ENCODE measurements around the gene DNAJC10. TPM values are rescaled to one million over a fixed set of nuclear protein-coding genes. Genes with fewer than 3 reads are reported as not detected.

The DNAJC10 gene
- total and polyA plus RNA-seq, 2 donors (not counting 3 experiments of a cell fraction or from before 2014, with no cell fraction given), result 45.1 to 201 TPM

DNA sequence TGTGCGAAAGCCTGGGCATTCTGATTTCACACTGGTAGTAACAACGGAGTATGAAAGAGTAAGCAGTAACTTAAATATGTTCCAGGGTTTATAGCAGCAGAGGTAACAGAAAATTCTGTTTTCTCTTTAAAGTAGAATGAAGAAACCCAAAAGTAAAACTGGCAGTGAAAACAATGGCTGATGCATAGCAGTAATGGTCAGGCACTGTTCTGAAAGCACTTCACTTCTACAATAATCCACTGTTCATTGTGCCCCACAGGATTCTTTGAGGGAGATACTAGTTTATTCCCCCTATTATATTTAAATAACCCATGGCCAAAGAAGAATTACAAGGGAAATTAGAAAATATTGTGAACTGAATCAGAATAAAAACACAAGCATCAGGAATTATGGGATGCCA is 9.3 kb upstream of the DNAJC10 start:
- no peaks in the 10 kb centered on the region for H3K36me3 ChIP-seq (ENCODE audit: control insufficient read depth in 2 of 2, extremely low read depth in 1 of 2, insufficient read depth in 2 of 2, low read length in 2 of 2)
- FAIRE-seq (no peak), DNase-seq (ENCODE audit: low read depth, low spot score) (no peak)
- no peaks in the 10 kb centered on the region for H3K9me1 ChIP-seq (replicated peaks; ENCODE audit: control insufficient read depth, extremely low read depth, insufficient read depth, low read length)
- H4K20me1 ChIP-seq (replicated peaks; ENCODE audit: control insufficient read depth, extremely low read depth, insufficient read depth, low read length), result no peaks in the 10 kb centered on the region
- H2AFZ ChIP-seq (ENCODE audit: low read depth, low read length), result no peak overlapping the region
- no peak overlapping the region for H3K4me2 ChIP-seq (ENCODE audit: insufficient read depth, low read length)
- no peaks in the 10 kb centered on the region for H3K27me3 ChIP-seq (ENCODE audit: control insufficient read depth in 2 of 2, insufficient read depth in 2 of 2, low read length in 2 of 2)
- no peak for TF ChIP-seq EZH2 (IDR thresholded peaks at IDR 0.05; ENCODE audit: borderline replicate concordance, low read depth, low read length, severe bottlenecking)
- no peak overlapping the region for H3K9ac ChIP-seq (replicated peaks; ENCODE audit: extremely low read depth, insufficient read depth, low read length)
- POLR2A ChIA-PET, result no interaction called here
- H3K4me1 ChIP-seq (ENCODE audit: control insufficient read depth, extremely low read depth, insufficient read depth, low read length), result no peaks in the 10 kb centered on the region
- intact Hi-C loops (cut with micrococcal nuclease), result no loop called here
- H3K9me3 ChIP-seq (replicated peaks; ENCODE audit: control insufficient read depth, insufficient read depth, low read length), result no peaks in the 10 kb centered on the region
- no peak overlapping the region for H3K4me3 ChIP-seq (replicated peaks in 1 of 3; ENCODE audit: insufficient read depth in 1 of 3, low read depth in 1 of 3, low read length in 3 of 3)
- no TSS peak for BruUV-seq (replicated peaks)
- dilution Hi-C loops (cut with MboI; ENCODE audit: extremely low pct_ligation_motif_present, low sequenced_read_pairs), result no loop called here
- CTCF ChIA-PET, result no interaction called here
- H3K79me2 ChIP-seq (ENCODE audit: control insufficient read depth, insufficient read depth, low read length), result no peaks in the 10 kb centered on the region
- H3K27ac ChIP-seq (ENCODE audit: insufficient read depth, low read depth, low read length), result no peak overlapping the region

DNA sequence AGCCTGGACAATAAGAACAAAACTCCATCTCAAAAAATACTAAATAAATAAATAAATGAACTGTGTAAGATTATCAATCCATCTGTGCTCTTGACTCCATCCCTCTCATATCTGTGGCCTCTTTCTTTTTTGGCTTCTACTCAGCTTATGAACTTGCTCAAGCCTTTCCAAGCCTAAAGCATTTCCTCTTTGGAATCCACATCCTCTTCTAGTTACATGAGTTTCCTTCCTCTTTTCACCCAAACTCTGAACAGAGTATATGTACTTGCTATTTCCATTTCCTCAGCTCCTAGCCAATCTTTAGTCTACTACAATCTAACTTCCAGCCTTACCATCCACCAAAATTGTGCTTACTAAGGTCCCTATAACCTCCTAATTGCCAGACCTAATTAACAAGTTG is 2.5 kb upstream of the DNAJC10 start:
- H3K27ac ChIP-seq (ENCODE audit: insufficient read depth, low read depth, low read length), result no peak overlapping the region
- DNase-seq (ENCODE audit: low read depth, low spot score), result peak; percentile 24
- no peak overlapping the region for H3K4me3 ChIP-seq (replicated peaks in 1 of 3; ENCODE audit: insufficient read depth in 1 of 3, low read depth in 1 of 3, low read length in 3 of 3)
- FAIRE-seq, result peak; percentile 72
- H3K27me3 ChIP-seq (ENCODE audit: control insufficient read depth in 2 of 2, insufficient read depth in 2 of 2, low read length in 2 of 2), result no peaks in the 10 kb centered on the region
- no peaks in the 10 kb centered on the region for H3K9me1 ChIP-seq (replicated peaks; ENCODE audit: control insufficient read depth, extremely low read depth, insufficient read depth, low read length)
- peaks cover 19% of the 10 kb centered on the region for H3K79me2 ChIP-seq (ENCODE audit: control insufficient read depth, insufficient read depth, low read length)
- intact Hi-C loops (cut with micrococcal nuclease) (no loop called here), dilution Hi-C loops (cut with MboI; ENCODE audit: extremely low pct_ligation_motif_present, low sequenced_read_pairs) (no loop called here)
- BruUV-seq (replicated peaks), result no TSS peak
- ChIA-PET POLR2A (no interaction called here), CTCF (interaction anchor here (1.1 to 2.1 kb wide), 3 partner anchors 10 to 47 kb away, joined by 3 to 9 read pairs (median 8); no protein-coding TSS in a partner anchor)
- peaks cover 32% of the 10 kb centered on the region for H3K4me1 ChIP-seq (ENCODE audit: control insufficient read depth, extremely low read depth, insufficient read depth, low read length)
- H2AFZ ChIP-seq (ENCODE audit: low read depth, low read length), result peak overlapping the region; percentile 81
- TF ChIP-seq, protein P1, sequence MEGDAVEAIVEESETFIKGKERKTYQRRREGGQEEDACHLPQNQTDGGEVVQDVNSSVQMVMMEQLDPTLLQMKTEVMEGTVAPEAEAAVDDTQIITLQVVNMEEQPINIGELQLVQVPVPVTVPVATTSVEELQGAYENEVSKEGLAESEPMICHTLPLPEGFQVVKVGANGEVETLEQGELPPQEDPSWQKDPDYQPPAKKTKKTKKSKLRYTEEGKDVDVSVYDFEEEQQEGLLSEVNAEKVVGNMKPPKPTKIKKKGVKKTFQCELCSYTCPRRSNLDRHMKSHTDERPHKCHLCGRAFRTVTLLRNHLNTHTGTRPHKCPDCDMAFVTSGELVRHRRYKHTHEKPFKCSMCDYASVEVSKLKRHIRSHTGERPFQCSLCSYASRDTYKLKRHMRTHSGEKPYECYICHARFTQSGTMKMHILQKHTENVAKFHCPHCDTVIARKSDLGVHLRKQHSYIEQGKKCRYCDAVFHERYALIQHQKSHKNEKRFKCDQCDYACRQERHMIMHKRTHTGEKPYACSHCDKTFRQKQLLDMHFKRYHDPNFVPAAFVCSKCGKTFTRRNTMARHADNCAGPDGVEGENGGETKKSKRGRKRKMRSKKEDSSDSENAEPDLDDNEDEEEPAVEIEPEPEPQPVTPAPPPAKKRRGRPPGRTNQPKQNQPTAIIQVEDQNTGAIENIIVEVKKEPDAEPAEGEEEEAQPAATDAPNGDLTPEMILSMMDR (IDR thresholded peaks at IDR 0.05; ENCODE audit: extremely low read depth in 1 of 2, insufficient read depth in 1 of 2, low read depth in 1 of 2, low read length in 2 of 2), result no peak
- TF ChIP-seq EZH2 (IDR thresholded peaks at IDR 0.05; ENCODE audit: borderline replicate concordance, low read depth, low read length, severe bottlenecking) (no peak), GATA2 (IDR thresholded peaks at IDR 0.05; ENCODE audit: insufficient read depth, insufficient read length, low read depth, low read length) (no peak), POLR2A (IDR thresholded peaks at IDR 0.05; ENCODE audit: low read depth, low read length) (no peak), JUN (IDR thresholded peaks at IDR 0.05; ENCODE audit: borderline replicate concordance, insufficient read depth, insufficient read length, low read depth) (no peak), POLR2AphosphoS5 (IDR thresholded peaks at IDR 0.05; ENCODE audit: insufficient read depth, low read depth, low read length) (no peak)
- TF ChIP-seq, protein P2, sequence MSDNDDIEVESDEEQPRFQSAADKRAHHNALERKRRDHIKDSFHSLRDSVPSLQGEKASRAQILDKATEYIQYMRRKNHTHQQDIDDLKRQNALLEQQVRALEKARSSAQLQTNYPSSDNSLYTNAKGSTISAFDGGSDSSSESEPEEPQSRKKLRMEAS (IDR thresholded peaks at IDR 0.05; ENCODE audit: insufficient read depth, insufficient read length), result no peak
- H3K9ac ChIP-seq (replicated peaks; ENCODE audit: extremely low read depth, insufficient read depth, low read length), result no peak overlapping the region
- peaks cover 0 to 3% of the 10 kb centered on the region in 2 experiments for H3K36me3 ChIP-seq (ENCODE audit: control insufficient read depth in 2 of 2, extremely low read depth in 1 of 2, insufficient read depth in 2 of 2, low read length in 2 of 2)
- H3K9me3 ChIP-seq (replicated peaks; ENCODE audit: control insufficient read depth, insufficient read depth, low read length), result no peaks in the 10 kb centered on the region
- H3K4me2 ChIP-seq (ENCODE audit: insufficient read depth, low read length), result peak overlapping the region; percentile 57
- H4K20me1 ChIP-seq (replicated peaks; ENCODE audit: control insufficient read depth, extremely low read depth, insufficient read depth, low read length), result no peaks in the 10 kb centered on the region
